Measurements from ENCODE around the gene CMTM2.

Gene CMTM2

GRCh38 chr16:66548868-66549267 is 30.4 kb upstream of the CMTM2 start:
- ATAC-seq (no peak), DNase-seq (no peak)
- Mint-ChIP-seq H3K4me3 (peak overlapping the region; percentile 69 to 75), H3K4me1 (peaks cover 64% of the 10 kb centered on the region), H3K27me3 (no peaks in the 10 kb centered on the region), H3K9me3 (no peaks in the 10 kb centered on the region), H3K27ac (peak overlapping the region in 1 of 2 donors; percentile 89)

GRCh38 chr16:66549284-66550131 is 29.8 kb upstream of the CMTM2 start, which contains the start of gene TK2:
Gene TK2 (minus strand): TSS chr16:66550122. CDS start chr16:66550061, 61 bp downstream.
- Mint-ChIP-seq H3K4me3 (peak within 1 kb of the TSS; percentile 87 to 90), H3K27ac (peak within 1 kb of the TSS; percentile 89 to 97), H3K9me3 (no peaks in the 10 kb centered on the region), H3K4me1 (peaks cover 64% of the 10 kb centered on the region), H3K27me3 (no peaks in the 10 kb centered on the region)
- ATAC-seq (peak; percentile 75), DNase-seq (peak; percentile 70 to 82)

- H3K27ac Mint-ChIP-seq = peak overlapping the region; percentile 43 to 95
- no peaks in the 10 kb centered on the region for H3K9me3 Mint-ChIP-seq
- DNase-seq = peak; percentile 51 to 68
- H3K4me3 Mint-ChIP-seq = peak overlapping the region; percentile 87 to 91
- ATAC-seq = peak; percentile 48
- H3K27me3 Mint-ChIP-seq = no peaks in the 10 kb centered on the region
- H3K4me1 Mint-ChIP-seq = peaks cover 82% of the 10 kb centered on the region
Measured at GRCh38 chr16:66551348-66551759, 27.9 kb upstream of the CMTM2 start.

GRCh38 chr16:66551788-66552285 is 27.4 kb upstream of the CMTM2 start:
- ATAC-seq = peak; percentile 5

GRCh38 chr16:66552286-66553177 is 26.7 kb upstream of the CMTM2 start, which contains the start of gene CKLF:
Gene CKLF (plus strand): TSS chr16:66552576. CDS start chr16:66552716, 140 bp downstream.
- no peaks in the 10 kb centered on the region for H3K9me3 Mint-ChIP-seq
- DNase-seq (peak; percentile 95 to 97), ATAC-seq (peak; percentile 76)
- peak within 1 kb of the TSS; percentile 95 to 97 for H3K27ac Mint-ChIP-seq
- H3K4me1 Mint-ChIP-seq = peaks cover 79% of the 10 kb centered on the region
- H3K4me3 Mint-ChIP-seq = peak within 1 kb of the TSS; percentile 87 to 91
- H3K27me3 Mint-ChIP-seq = no peaks in the 10 kb centered on the region

More at GRCh38 chr16:66551788-66552285, 27.4 kb upstream of the CMTM2 start:
- Mint-ChIP-seq H3K27ac (peak overlapping the region; percentile 95 to 97), H3K4me1 (peaks cover 82% of the 10 kb centered on the region), H3K4me3 (peak overlapping the region; percentile 87 to 91), H3K9me3 (no peaks in the 10 kb centered on the region), H3K27me3 (no peaks in the 10 kb centered on the region)
- DNase-seq = no peak

GRCh38 chr16:66553223-66553622 is 26.0 kb upstream of the CMTM2 start:
- peak overlapping the region; percentile 95 to 97 for H3K27ac Mint-ChIP-seq
- H3K27me3 Mint-ChIP-seq = no peaks in the 10 kb centered on the region
- DNase-seq (no peak), ATAC-seq (no peak)
- peak overlapping the region; percentile 87 to 91 for H3K4me3 Mint-ChIP-seq
- no peaks in the 10 kb centered on the region for H3K9me3 Mint-ChIP-seq
- H3K4me1 Mint-ChIP-seq = peaks cover 75% of the 10 kb centered on the region

- Mint-ChIP-seq H3K9me3 (no peaks in the 10 kb centered on the region), H3K4me1 (peaks cover 70% of the 10 kb centered on the region), H3K27me3 (no peaks in the 10 kb centered on the region), H3K27ac (peak overlapping the region in 1 of 2 donors; percentile 77), H3K4me3 (peak overlapping the region; percentile 87 to 91)
- DNase-seq = no peak
- ATAC-seq = no peak
Measured at GRCh38 chr16:66554021-66554420, 25.2 kb upstream of the CMTM2 start.

GRCh38 chr16:66554495-66554894 is 24.8 kb upstream of the CMTM2 start:
- ATAC-seq (no peak), DNase-seq (no peak)
- no peaks in the 10 kb centered on the region for H3K27me3 Mint-ChIP-seq
- no peaks in the 10 kb centered on the region for H3K9me3 Mint-ChIP-seq
- H3K4me3 Mint-ChIP-seq = peak overlapping the region; percentile 87 to 91
- peak overlapping the region in 1 of 2 donors; percentile 3 for H3K27ac Mint-ChIP-seq
- H3K4me1 Mint-ChIP-seq = peaks cover 68% of the 10 kb centered on the region

GRCh38 chr16:66560107-66560506 is 19.2 kb upstream of the CMTM2 start:
- H3K27ac Mint-ChIP-seq = peak overlapping the region in 1 of 2 donors; percentile 0
- ATAC-seq (no peak), DNase-seq (no peak)
- H3K4me1 Mint-ChIP-seq = peaks cover 68% of the 10 kb centered on the region
- H3K9me3 Mint-ChIP-seq = no peaks in the 10 kb centered on the region
- H3K27me3 Mint-ChIP-seq = no peaks in the 10 kb centered on the region
- no peak overlapping the region for H3K4me3 Mint-ChIP-seq

GRCh38 chr16:66561381-66562080 is 17.7 kb upstream of the CMTM2 start:
- no peak overlapping the region for H3K4me3 Mint-ChIP-seq
- no peaks in the 10 kb centered on the region for H3K9me3 Mint-ChIP-seq
- no peaks in the 10 kb centered on the region for H3K27me3 Mint-ChIP-seq
- ATAC-seq (no peak), DNase-seq (no peak)
- peak overlapping the region in 1 of 2 donors; percentile 1 for H3K27ac Mint-ChIP-seq
- peaks cover 60% of the 10 kb centered on the region for H3K4me1 Mint-ChIP-seq

GRCh38 chr16:66562409-66562808 is 16.9 kb upstream of the CMTM2 start:
- peaks cover 59% of the 10 kb centered on the region for H3K4me1 Mint-ChIP-seq
- ATAC-seq = no peak
- no peaks in the 10 kb centered on the region for H3K27me3 Mint-ChIP-seq
- DNase-seq = no peak
- no peak overlapping the region for H3K27ac Mint-ChIP-seq
- no peaks in the 10 kb centered on the region for H3K9me3 Mint-ChIP-seq
- H3K4me3 Mint-ChIP-seq = no peak overlapping the region

- H3K9me3 Mint-ChIP-seq = no peaks in the 10 kb centered on the region
- H3K27ac Mint-ChIP-seq = no peak overlapping the region
- peaks cover 61% of the 10 kb centered on the region for H3K4me1 Mint-ChIP-seq
- ATAC-seq = no peak
- no peak overlapping the region for H3K4me3 Mint-ChIP-seq
- DNase-seq = no peak
- no peaks in the 10 kb centered on the region for H3K27me3 Mint-ChIP-seq
Measured at GRCh38 chr16:66562986-66563385, 16.3 kb upstream of the CMTM2 start.

- no peaks in the 10 kb centered on the region for H3K9me3 Mint-ChIP-seq
- peaks cover 63% of the 10 kb centered on the region for H3K4me1 Mint-ChIP-seq
- H3K27me3 Mint-ChIP-seq = no peaks in the 10 kb centered on the region
- H3K4me3 Mint-ChIP-seq = peak overlapping the region in 1 of 2 donors; percentile 0
- peak overlapping the region in 1 of 2 donors; percentile 42 for H3K27ac Mint-ChIP-seq
- ATAC-seq (peak; percentile 92), DNase-seq (no peak)
Measured at GRCh38 chr16:66563574-66564334, 15.5 kb upstream of the CMTM2 start.
